GM18499 (cell line): Measurements from ENCODE around the gene PLCB4.
"Not testable (repeated sequence)": the region's sequence is repeated elsewhere in the genome, so short reads cannot be mapped to it uniquely, and the experiment has no call there.

Source experiments
- ATAC-seq: cut with Tn5 transposase; IDR thresholded peaks from one replicate; pipeline ENCODE4 v1.9.1; 2021; ENCODE audit warnings: moderate number of reproducible peaks; ENCODE audit not compliant: insufficient read depth, unreplicated experiment

PLCB4 gene

GRCh38 chr20:9068841-9069663 lies at the start of gene PLCB4:
Gene PLCB4, plus strand, starts transcription at chr20:9069087. Its CDS starts 238,728 bp downstream, at chr20:9307815.
- ATAC-seq = no peak

- no peak for ATAC-seq
Measured at GRCh38 chr20:9019833-9020232, 49.1 kb upstream of the PLCB4 start.

- ATAC-seq = no peak
Measured at GRCh38 chr20:9021216-9021615, 47.7 kb upstream of the PLCB4 start.

- ATAC-seq = no peak
Measured at GRCh38 chr20:9021699-9022098, 47.2 kb upstream of the PLCB4 start.

GRCh38 chr20:9022376-9022775 lies 46.5 kb upstream of the PLCB4 start:
- no peak for ATAC-seq

GRCh38 chr20:9024606-9025005 lies 44.3 kb upstream of the PLCB4 start:
- no peak for ATAC-seq

GRCh38 chr20:9025011-9025410 lies 43.9 kb upstream of the PLCB4 start:
- ATAC-seq = no peak

- ATAC-seq = no peak
Measured at GRCh38 chr20:9025643-9026042, 43.2 kb upstream of the PLCB4 start.

- no peak for ATAC-seq
Measured at GRCh38 chr20:9027626-9028025, 41.3 kb upstream of the PLCB4 start.

GRCh38 chr20:9028419-9028818 lies 40.5 kb upstream of the PLCB4 start:
- ATAC-seq = no peak

GRCh38 chr20:9031991-9032390 lies 36.9 kb upstream of the PLCB4 start:
- no peak for ATAC-seq

GRCh38 chr20:9032758-9033157 lies 36.1 kb upstream of the PLCB4 start:
- no peak for ATAC-seq

GRCh38 chr20:9035126-9035525 lies 33.8 kb upstream of the PLCB4 start:
- ATAC-seq = no peak

GRCh38 chr20:9036593-9036992 lies 32.3 kb upstream of the PLCB4 start:
- no peak for ATAC-seq

GRCh38 chr20:9038791-9039535 lies 29.9 kb upstream of the PLCB4 start:
- no peak for ATAC-seq

- no peak for ATAC-seq
Measured at GRCh38 chr20:9040863-9041524, 27.9 kb upstream of the PLCB4 start.

GRCh38 chr20:9043364-9043763 lies 25.5 kb upstream of the PLCB4 start:
- ATAC-seq = no peak

- ATAC-seq = not testable (repeated sequence)
Measured at GRCh38 chr20:9047928-9048327, 21.0 kb upstream of the PLCB4 start.

- ATAC-seq = no peak
Measured at GRCh38 chr20:9051508-9051907, 17.4 kb upstream of the PLCB4 start.

GRCh38 chr20:9052136-9052535 lies 16.8 kb upstream of the PLCB4 start:
- ATAC-seq = no peak

- no peak for ATAC-seq
Measured at GRCh38 chr20:9053108-9053507, 15.8 kb upstream of the PLCB4 start.
